Tibial nerve (tissue), 4 donors: ENCODE data around the gene INSYN2B. TPM values are rescaled to one million over a fixed set of nuclear protein-coding genes. Genes with fewer than 3 reads are reported as not detected.

ENCODE experiments used
- DNase-seq, 2 donors: peaks; one replicate each; pipeline ENCODE4 v3.0.0-alpha.2; 2019; ENCODE audit warnings: low spot score in 2 of 2
- H3K27ac ChIP-seq, 4 donors: fragments of 200-600 bp; sonication (generic) in 3 of 4; one replicate each; pipeline ENCODE4 v1.5.1; 2017 to 2019; ENCODE audit warnings: mild to moderate bottlenecking in 1 of 4
- H3K27me3 ChIP-seq, 2 donors: fragments of 200-600 bp; sonication (generic) in 1 of 2; one replicate each; pipeline versions ENCODE4 v1.5.1 to v1.6.0; 2017 to 2019
- H3K36me3 ChIP-seq, 3 donors: fragments of 200-600 bp; sonication (generic); one replicate each; pipeline ENCODE4 v1.5.1; 2018 to 2019
- H3K4me1 ChIP-seq, 4 donors: fragments of 200-600 bp; sonication (generic) in 3 of 4; one replicate each; pipeline ENCODE4 v1.5.1; 2017 to 2019
- H3K4me3 ChIP-seq, 4 donors: fragments of 200-600 bp; sonication (generic) in 3 of 4; one replicate each; pipeline ENCODE4 v1.5.1; 2017 to 2019; ENCODE audit warnings: mild to moderate bottlenecking in 1 of 4, moderate library complexity in 1 of 4
- H3K9me3 ChIP-seq, 4 donors: fragments of 200-600 bp; sonication (generic) in 3 of 4; one replicate each; pipeline ENCODE4 v1.5.1; 2017 to 2019
- CTCF ChIP-seq, 5 experiments: fragments of 200-600 bp in 3 of 5; fragments of 450-650 bp in 2 of 5; sonication (generic) in 3 of 5; IDR thresholded peaks; one replicate each; pipeline ENCODE4 v1.5.1; 2016 to 2019; ENCODE audit warnings: antibody characterized with exemption in 5 of 5, mild to moderate bottlenecking in 3 of 5, moderate library complexity in 2 of 5
- EP300 ChIP-seq, 2 donors: sonication (generic); formaldehyde crosslinking; IDR thresholded peaks; one replicate each; pipeline ENCODE4 v1.6.1; 2017; ENCODE audit warnings: antibody characterized with exemption in 2 of 2, mild to moderate bottlenecking in 1 of 2
- POLR2A ChIP-seq, 2 donors: fragments of 450-650 bp; IDR thresholded peaks; one replicate each; pipeline ENCODE4 v1.6.1; 2017; ENCODE audit warnings: antibody characterized with exemption in 2 of 2, mild to moderate bottlenecking in 2 of 2, moderate library complexity in 2 of 2
- WGBS, 2 donors: methylation state at CpG; one replicate each; pipeline ENCODE4 v1.1.5; 2018; 5-methylcytosine and 5-hydroxymethylcytosine counted together
- total RNA-seq, 4 donors: library from RNA; depleted of rRNA; stranded (reverse); fragments of >200 nt; gene quantifications; one replicate each; pipeline ENCODE4 v1.1.0, GENCODE V29; 2016

INSYN2B gene
- total RNA-seq, 4 donors from 2014 or later = 0.60 to 4.2 TPM; not detected in 2

GRCh38 chr5:169862391-169862811 lies 117.9 kb downstream of the INSYN2B start:
- Histone ChIP-seq H3K36me3 (no peaks in the 10 kb centered on the region), H3K27ac (no peak overlapping the region), H3K27me3 (no peaks in the 10 kb centered on the region), H3K4me3 (no peak overlapping the region), H3K4me1 (no peaks in the 10 kb centered on the region), H3K9me3 (no peaks in the 10 kb centered on the region)
- DNase-seq = no peak
- no peak for TF ChIP-seq EP300 (IDR thresholded peaks at IDR 0.05)
- no peak for TF ChIP-seq CTCF (IDR thresholded peaks at IDR 0.05)
- TF ChIP-seq POLR2A (IDR thresholded peaks at IDR 0.05) = no peak
- WGBS, 2 donors = 70 to 82% methylated on average over 4 of the region's 4 CpGs

GRCh38 chr5:169861934-169862333 lies 118.4 kb downstream of the INSYN2B start:
- no peak overlapping the region for H3K4me3 ChIP-seq
- no peaks in the 10 kb centered on the region for H3K36me3 ChIP-seq
- no peaks in the 10 kb centered on the region for H3K4me1 ChIP-seq
- TF ChIP-seq EP300 (IDR thresholded peaks at IDR 0.05) = no peak
- TF ChIP-seq POLR2A (IDR thresholded peaks at IDR 0.05) = no peak
- TF ChIP-seq CTCF (IDR thresholded peaks at IDR 0.05) = no peak
- 81 to 91% methylated on average over 2 of the region's 2 CpGs for WGBS, 2 donors
- H3K27me3 ChIP-seq = no peaks in the 10 kb centered on the region
- no peak for DNase-seq
- H3K9me3 ChIP-seq = no peaks in the 10 kb centered on the region
- H3K27ac ChIP-seq = no peak overlapping the region

GRCh38 chr5:169861433-169861832 lies 118.9 kb downstream of the INSYN2B start:
- H3K4me3 ChIP-seq = no peak overlapping the region
- H3K27me3 ChIP-seq = no peaks in the 10 kb centered on the region
- H3K4me1 ChIP-seq = no peaks in the 10 kb centered on the region
- TF ChIP-seq EP300 (IDR thresholded peaks at IDR 0.05) (no peak), CTCF (IDR thresholded peaks at IDR 0.05) (no peak), POLR2A (IDR thresholded peaks at IDR 0.05) (no peak)
- WGBS, 2 donors = 74 to 75% methylated on average over 2 of the region's 2 CpGs
- no peak for DNase-seq
- no peaks in the 10 kb centered on the region for H3K9me3 ChIP-seq
- H3K36me3 ChIP-seq = no peaks in the 10 kb centered on the region
- H3K27ac ChIP-seq = no peak overlapping the region

- no peaks in the 10 kb centered on the region for H3K27me3 ChIP-seq
- H3K4me3 ChIP-seq = no peak overlapping the region
- H3K36me3 ChIP-seq = no peaks in the 10 kb centered on the region
- H3K27ac ChIP-seq = no peak overlapping the region
- no peak for TF ChIP-seq EP300 (IDR thresholded peaks at IDR 0.05)
- TF ChIP-seq POLR2A (IDR thresholded peaks at IDR 0.05) = no peak
- no peak for TF ChIP-seq CTCF (IDR thresholded peaks at IDR 0.05)
- H3K9me3 ChIP-seq = no peaks in the 10 kb centered on the region
- no peaks in the 10 kb centered on the region for H3K4me1 ChIP-seq
- DNase-seq = no peak
- 64 to 65% methylated on average over 3 of the region's 3 CpGs for WGBS, 2 donors
These were observed 119.7 kb downstream of the INSYN2B start for GRCh38 chr5:169860585-169860984.

- no peak overlapping the region for H3K4me3 ChIP-seq
- DNase-seq = no peak
- no peaks in the 10 kb centered on the region for H3K27me3 ChIP-seq
- no peaks in the 10 kb centered on the region for H3K4me1 ChIP-seq
- H3K9me3 ChIP-seq = peaks cover 0 to 8% (median 0%) of the 10 kb centered on the region in 4 donors
- 77 to 87% methylated on average over 2 of the region's 2 CpGs for WGBS, 2 donors
- TF ChIP-seq CTCF (IDR thresholded peaks at IDR 0.05) (no peak), POLR2A (IDR thresholded peaks at IDR 0.05) (no peak), EP300 (IDR thresholded peaks at IDR 0.05) (no peak)
- no peak overlapping the region for H3K27ac ChIP-seq
- H3K36me3 ChIP-seq = no peaks in the 10 kb centered on the region
These were observed 123.7 kb downstream of the INSYN2B start for GRCh38 chr5:169856571-169856970.
